ENCODE measurements around the gene AEBP1. TPM values are rescaled to one million over a fixed set of nuclear protein-coding genes. Genes with fewer than 3 reads are reported as not detected.

The AEBP1 gene
- total and polyA plus RNA-seq, 4 donors, result 293 to 2,243 (median 977) TPM

GRCh38 chr7:44064791-44065430, 39.2 kb upstream of the AEBP1 start:
- no peak overlapping the region for H3K27ac ChIP-seq (ENCODE audit: low read depth in 1 of 2, low read length in 2 of 2)
- peaks cover 0 to under 1% of the 10 kb centered on the region in 2 donors for H3K36me3 ChIP-seq (ENCODE audit: control insufficient read depth in 1 of 2, insufficient read depth in 2 of 2, low read length in 1 of 2)
- no peaks in the 10 kb centered on the region for H3K27me3 ChIP-seq (ENCODE audit: control insufficient read depth in 1 of 2, insufficient read depth in 2 of 2, low read length in 1 of 2)
- WGBS, 2 donors, result 21 to 28% methylated on average over 33 of the region's 33 CpGs
- H3K4me1 ChIP-seq (ENCODE audit: control insufficient read depth in 1 of 2, insufficient read depth in 2 of 2, low read length in 2 of 2), result no peaks in the 10 kb centered on the region
- no peaks in the 10 kb centered on the region for H3K9me3 ChIP-seq (ENCODE audit: control insufficient read depth, low read length)
- intact Hi-C loops (cut with DNase I), result no loop called here
- ATAC-seq (ENCODE audit: low FRiP score) (peak; percentile 3), DNase-seq (peak in 1 of 2 donors; percentile 76)
- H3K4me3 ChIP-seq (ENCODE audit: low read length in 2 of 2), result no peak overlapping the region

- H3K27me3 ChIP-seq (ENCODE audit: control insufficient read depth in 1 of 2, insufficient read depth in 2 of 2, low read length in 1 of 2), result no peaks in the 10 kb centered on the region
- intact Hi-C loops (cut with DNase I), result no loop called here
- no peaks in the 10 kb centered on the region for H3K9me3 ChIP-seq (ENCODE audit: control insufficient read depth, low read length)
- WGBS, 2 donors, result 5 to 8% methylated on average over 14 of the region's 14 CpGs
- H3K27ac ChIP-seq (ENCODE audit: low read depth in 1 of 2, low read length in 2 of 2), result no peak within 1 kb of the TSS
- H3K4me1 ChIP-seq (ENCODE audit: control insufficient read depth in 1 of 2, insufficient read depth in 2 of 2, low read length in 2 of 2), result no peaks in the 10 kb centered on the region
- DNase-seq, result peak; percentile 70 to 82
- peak; percentile 58 for ATAC-seq (ENCODE audit: low FRiP score)
- H3K4me3 ChIP-seq (ENCODE audit: low read length in 2 of 2), result no peak within 1 kb of the TSS
- H3K36me3 ChIP-seq (ENCODE audit: control insufficient read depth in 1 of 2, insufficient read depth in 2 of 2, low read length in 1 of 2), result no peaks in the 10 kb centered on the region
These were observed 38.6 kb upstream of the AEBP1 start, which contains the start of gene PGAM2 for GRCh38 chr7:44065431-44066110. Gene PGAM2 (minus strand): TSS chr7:44065567. CDS start chr7:44065529, 38 bp downstream.

GRCh38 chr7:44066111-44066460, 38.1 kb upstream of the AEBP1 start:
- Histone ChIP-seq H3K9me3 (ENCODE audit: control insufficient read depth, low read length) (no peaks in the 10 kb centered on the region), H3K27ac (ENCODE audit: low read depth in 1 of 2, low read length in 2 of 2) (no peak overlapping the region), H3K36me3 (ENCODE audit: control insufficient read depth in 1 of 2, insufficient read depth in 2 of 2, low read length in 1 of 2) (no peaks in the 10 kb centered on the region), H3K27me3 (ENCODE audit: control insufficient read depth in 1 of 2, insufficient read depth in 2 of 2, low read length in 1 of 2) (no peaks in the 10 kb centered on the region), H3K4me1 (ENCODE audit: control insufficient read depth in 1 of 2, insufficient read depth in 2 of 2, low read length in 2 of 2) (no peaks in the 10 kb centered on the region), H3K4me3 (ENCODE audit: low read length in 2 of 2) (no peak overlapping the region)
- WGBS, 2 donors, result 38 to 43% methylated on average over 6 of the region's 6 CpGs
- intact Hi-C loops (cut with DNase I), result no loop called here
- DNase-seq (no peak), ATAC-seq (ENCODE audit: low FRiP score) (no peak)

- no peaks in the 10 kb centered on the region for H3K9me3 ChIP-seq (ENCODE audit: control insufficient read depth, low read length)
- DNase-seq, result peak in 1 of 2 donors; percentile 38
- H3K27me3 ChIP-seq (ENCODE audit: control insufficient read depth in 1 of 2, insufficient read depth in 2 of 2, low read length in 1 of 2), result no peaks in the 10 kb centered on the region
- H3K27ac ChIP-seq (ENCODE audit: low read depth in 1 of 2, low read length in 2 of 2), result no peak overlapping the region
- H3K36me3 ChIP-seq (ENCODE audit: control insufficient read depth in 1 of 2, insufficient read depth in 2 of 2, low read length in 1 of 2), result no peaks in the 10 kb centered on the region
- no peak for ATAC-seq (ENCODE audit: low FRiP score)
- intact Hi-C loops (cut with DNase I), result no loop called here
- no peak overlapping the region for H3K4me3 ChIP-seq (ENCODE audit: low read length in 2 of 2)
- H3K4me1 ChIP-seq (ENCODE audit: control insufficient read depth in 1 of 2, insufficient read depth in 2 of 2, low read length in 2 of 2), result no peaks in the 10 kb centered on the region
- 68 to 76% methylated on average over 7 of the region's 7 CpGs for WGBS, 2 donors
These were observed 37.6 kb upstream of the AEBP1 start for GRCh38 chr7:44066494-44067063.

- DNase-seq, result peak; percentile 44 to 47
- WGBS, 2 donors, result 77 to 82% methylated on average over 11 of the region's 11 CpGs
- no peaks in the 10 kb centered on the region for H3K4me1 ChIP-seq (ENCODE audit: control insufficient read depth in 1 of 2, insufficient read depth in 2 of 2, low read length in 2 of 2)
- no peaks in the 10 kb centered on the region for H3K27me3 ChIP-seq (ENCODE audit: control insufficient read depth in 1 of 2, insufficient read depth in 2 of 2, low read length in 1 of 2)
- no peaks in the 10 kb centered on the region for H3K9me3 ChIP-seq (ENCODE audit: control insufficient read depth, low read length)
- H3K4me3 ChIP-seq (ENCODE audit: low read length in 2 of 2), result no peak overlapping the region
- no peak for ATAC-seq (ENCODE audit: low FRiP score)
- H3K27ac ChIP-seq (ENCODE audit: low read depth in 1 of 2, low read length in 2 of 2), result no peak overlapping the region
- no peaks in the 10 kb centered on the region for H3K36me3 ChIP-seq (ENCODE audit: control insufficient read depth in 1 of 2, insufficient read depth in 2 of 2, low read length in 1 of 2)
- intact Hi-C loops (cut with DNase I), result no loop called here
These were observed 36.8 kb upstream of the AEBP1 start for GRCh38 chr7:44067064-44067951.

GRCh38 chr7:44068054-44068453, 36.1 kb upstream of the AEBP1 start:
- WGBS, 2 donors, result 62 to 65% methylated on average over 7 of the region's 7 CpGs
- DNase-seq (peak in 1 of 2 donors; percentile 53), ATAC-seq (ENCODE audit: low FRiP score) (no peak)
- Histone ChIP-seq H3K36me3 (ENCODE audit: control insufficient read depth in 1 of 2, insufficient read depth in 2 of 2, low read length in 1 of 2) (no peaks in the 10 kb centered on the region), H3K27me3 (ENCODE audit: control insufficient read depth in 1 of 2, insufficient read depth in 2 of 2, low read length in 1 of 2) (no peaks in the 10 kb centered on the region), H3K4me3 (ENCODE audit: low read length in 2 of 2) (no peak overlapping the region), H3K4me1 (ENCODE audit: control insufficient read depth in 1 of 2, insufficient read depth in 2 of 2, low read length in 2 of 2) (no peaks in the 10 kb centered on the region), H3K27ac (ENCODE audit: low read depth in 1 of 2, low read length in 2 of 2) (no peak overlapping the region), H3K9me3 (ENCODE audit: control insufficient read depth, low read length) (no peaks in the 10 kb centered on the region)
- intact Hi-C loops (cut with DNase I), result no loop called here

- no peaks in the 10 kb centered on the region for H3K27me3 ChIP-seq (ENCODE audit: control insufficient read depth in 1 of 2, insufficient read depth in 2 of 2, low read length in 1 of 2)
- peaks cover 0 to 3% of the 10 kb centered on the region in 2 donors for H3K36me3 ChIP-seq (ENCODE audit: control insufficient read depth in 1 of 2, insufficient read depth in 2 of 2, low read length in 1 of 2)
- 46 to 48% methylated on average over 9 of the region's 9 CpGs for WGBS, 2 donors
- intact Hi-C loops (cut with DNase I), result loop anchor here (2.0 to 5.0 kb wide), 4 partner anchors 35 to 125 kb away; partner anchors contain the start of gene POLD2 (in 1 of the 2)
- H3K27ac ChIP-seq (ENCODE audit: low read depth in 1 of 2, low read length in 2 of 2), result peak overlapping the region in 1 of 2 donors; percentile 17
- DNase-seq, result peak in 1 of 2 donors; percentile 49
- ATAC-seq (ENCODE audit: low FRiP score), result no peak
- H3K4me1 ChIP-seq (ENCODE audit: control insufficient read depth in 1 of 2, insufficient read depth in 2 of 2, low read length in 2 of 2), result no peaks in the 10 kb centered on the region
- H3K4me3 ChIP-seq (ENCODE audit: low read length in 2 of 2), result no peak overlapping the region
- no peaks in the 10 kb centered on the region for H3K9me3 ChIP-seq (ENCODE audit: control insufficient read depth, low read length)
These were observed 32.3 kb upstream of the AEBP1 start for GRCh38 chr7:44071726-44072363.

Data from aorta (tissue), 5 donors.